GM18858 (cell line): ENCODE results near the gene TIMMDC1.
"Not testable (repeated sequence)": the region's sequence is repeated elsewhere in the genome, so short reads cannot be mapped to it uniquely, and the experiment has no call there.

ENCODE experiments used
- ATAC-seq: cut with Tn5 transposase; IDR thresholded peaks from one replicate; pipeline ENCODE4 v1.9.1; 2021; ENCODE audit not compliant: unreplicated experiment

TIMMDC1 gene

GRCh38 chr3:119508172-119508845 lies 10.0 kb downstream of the TIMMDC1 start:
- peak; percentile 75 for ATAC-seq

- ATAC-seq, result no peak
Observed at GRCh38 chr3:119510690-119511089, 12.3 kb downstream of the TIMMDC1 start.

GRCh38 chr3:119514637-119515036 lies 16.3 kb downstream of the TIMMDC1 start:
- ATAC-seq, result no peak

GRCh38 chr3:119517112-119517511 lies 18.8 kb downstream of the TIMMDC1 start:
- no peak for ATAC-seq

GRCh38 chr3:119518026-119518425 lies 19.7 kb downstream of the TIMMDC1 start:
- ATAC-seq, result no peak

- ATAC-seq, result no peak
Observed at GRCh38 chr3:119524931-119525662, 26.8 kb downstream of the TIMMDC1 start.

GRCh38 chr3:119527714-119528113 lies 29.4 kb downstream of the TIMMDC1 start:
- no peak for ATAC-seq

- ATAC-seq, result no peak
Observed at GRCh38 chr3:119529883-119530282, 31.5 kb downstream of the TIMMDC1 start.

- no peak for ATAC-seq
Observed at GRCh38 chr3:119530456-119530855, 32.1 kb downstream of the TIMMDC1 start.

GRCh38 chr3:119531151-119531550 lies 32.8 kb downstream of the TIMMDC1 start:
- ATAC-seq, result no peak

- no peak for ATAC-seq
Observed at GRCh38 chr3:119534296-119534695, 35.9 kb downstream of the TIMMDC1 start.

GRCh38 chr3:119536757-119537156 lies 38.4 kb downstream of the TIMMDC1 start:
- no peak for ATAC-seq

- ATAC-seq, result no peak
Observed at GRCh38 chr3:119538772-119539171, 40.4 kb downstream of the TIMMDC1 start.

- no peak for ATAC-seq
Observed at GRCh38 chr3:119541547-119541946, 43.2 kb downstream of the TIMMDC1 start.

GRCh38 chr3:119542168-119542767 lies 43.9 kb downstream of the TIMMDC1 start:
- ATAC-seq, result no peak

GRCh38 chr3:119543147-119543546 lies 44.8 kb downstream of the TIMMDC1 start:
- no peak for ATAC-seq

GRCh38 chr3:119547227-119547626 lies 48.9 kb downstream of the TIMMDC1 start:
- no peak for ATAC-seq

- ATAC-seq, result no peak
Observed at GRCh38 chr3:119548341-119548740, 50.0 kb downstream of the TIMMDC1 start.

- ATAC-seq, result peak; percentile 32
Observed at GRCh38 chr3:119550192-119550910, 52.0 kb downstream of the TIMMDC1 start.

- no peak for ATAC-seq
Observed at GRCh38 chr3:119551598-119551997, 53.3 kb downstream of the TIMMDC1 start.

- ATAC-seq, result not testable (repeated sequence)
Observed at GRCh38 chr3:119552928-119553327, 54.6 kb downstream of the TIMMDC1 start.
